Coronary artery (tissue), 2 donors: ENCODE data around the gene CDC42BPA.

Experiments used
- DNase-seq: peaks from one replicate; pipeline ENCODE4 v3.0.0-alpha.2; 2017; ENCODE audit warnings: low spot score
- H3K27ac ChIP-seq, 2 donors: fragments of 200-600 bp; sonication (generic); one replicate each; pipeline ENCODE4 v1.5.1; 2016 to 2019
- H3K4me3 ChIP-seq: fragments of 200-600 bp; sonication (generic); 2 replicates; pipeline ENCODE4 v1.5.1; 2016; ENCODE audit warnings: mild to moderate bottlenecking, moderate library complexity
- CTCF ChIP-seq: fragments of 200-600 bp; sonication (generic); IDR thresholded peaks from one replicate; pipeline ENCODE4 v1.5.1; 2019; ENCODE audit warnings: antibody characterized with exemption

Gene CDC42BPA

GRCh38 chr1:227315629-227316346 is 2.5 kb downstream of the CDC42BPA start:
- Histone ChIP-seq H3K4me3 (peak overlapping the region; percentile 97), H3K27ac (peak overlapping the region in 1 of 2 donors; percentile 38)
- TF ChIP-seq CTCF: no peak
- DNase-seq: no peak

GRCh38 chr1:227314014-227314848 is 4.1 kb downstream of the CDC42BPA start:
- no peak overlapping the region for H3K27ac ChIP-seq
- TF ChIP-seq CTCF: no peak
- no peak for DNase-seq
- peak overlapping the region; percentile 97 for H3K4me3 ChIP-seq

GRCh38 chr1:227312361-227313025 is 5.8 kb downstream of the CDC42BPA start:
- no peak overlapping the region for H3K4me3 ChIP-seq
- TF ChIP-seq CTCF: no peak
- DNase-seq: no peak

DNA sequence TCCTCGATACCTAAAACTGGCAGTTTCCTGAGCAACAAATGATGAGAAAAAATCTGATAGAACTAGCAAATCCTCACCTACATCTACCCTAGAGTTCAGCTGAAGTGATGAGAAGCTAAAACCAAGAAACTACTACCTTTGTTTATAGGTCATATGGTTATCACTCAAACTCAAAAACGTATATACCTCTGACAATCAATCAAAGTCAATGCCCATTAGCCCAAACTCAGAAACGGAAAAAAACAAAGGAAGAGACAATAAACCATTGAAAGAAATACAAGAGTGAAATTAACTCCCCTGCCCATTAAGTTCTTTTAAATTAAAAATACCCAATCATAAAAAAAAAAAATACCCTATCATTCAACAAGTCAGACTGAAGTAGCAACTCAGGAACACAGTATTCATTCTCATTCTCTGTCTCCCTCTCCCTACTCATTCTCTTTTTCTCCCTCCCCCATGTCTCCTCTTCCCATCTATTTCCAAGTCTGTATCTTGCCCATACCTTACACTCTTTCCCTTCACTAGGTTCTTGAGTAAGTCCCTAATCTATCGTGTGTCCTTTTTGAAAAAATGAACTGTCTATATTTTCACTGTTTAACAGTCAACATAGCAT is 6.8 kb downstream of the CDC42BPA start:
- TF ChIP-seq CTCF: no peak
- Histone ChIP-seq H3K27ac (no peak overlapping the region), H3K4me3 (no peak overlapping the region)
- DNase-seq: no peak

More at GRCh38 chr1:227312361-227313025, 5.8 kb downstream of the CDC42BPA start:
- no peak overlapping the region for H3K27ac ChIP-seq

DNA sequence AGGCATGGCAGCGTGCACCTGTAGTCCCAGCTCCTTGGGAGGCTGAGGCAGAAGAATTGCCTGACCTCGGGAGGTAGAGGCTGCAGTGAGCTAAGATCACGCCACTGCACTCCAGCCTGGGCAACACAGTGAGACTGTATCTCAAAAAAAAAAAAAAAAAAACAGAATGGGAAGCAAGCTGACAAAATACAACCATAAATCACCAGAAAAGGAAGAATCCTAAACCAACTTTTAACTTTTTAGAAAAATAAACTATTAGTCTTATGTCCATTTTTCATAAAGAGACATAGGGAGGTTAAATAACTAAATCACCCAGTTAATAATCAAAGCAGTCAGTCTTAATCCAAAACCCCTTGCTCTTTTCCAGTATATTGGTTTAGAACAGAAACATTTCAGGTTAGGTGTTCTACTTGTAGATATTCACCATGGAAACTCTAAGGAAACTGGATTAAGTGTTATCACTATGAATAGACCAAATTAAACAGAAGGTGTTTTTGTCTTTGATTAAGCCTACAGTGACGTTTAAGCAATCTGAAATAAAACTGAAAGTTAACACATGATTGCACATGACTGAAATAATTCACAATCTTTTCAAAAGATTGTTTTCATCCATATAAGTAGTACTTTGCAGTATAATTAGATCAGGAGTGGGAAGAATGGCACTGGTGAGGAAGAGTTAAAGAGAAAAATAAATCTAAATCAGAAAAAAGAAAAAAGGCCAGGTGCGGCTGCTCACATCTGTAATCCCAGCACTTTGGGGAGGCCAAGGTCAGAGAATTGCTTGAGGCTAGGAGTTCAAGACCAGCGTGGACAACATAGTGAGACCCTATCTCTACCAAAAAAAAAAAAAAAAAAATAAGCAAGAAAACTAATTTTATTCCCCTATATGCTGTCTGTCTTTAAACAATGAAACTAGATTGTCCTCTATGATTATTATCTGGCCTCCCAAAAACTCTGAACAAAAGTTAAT is 9.6 kb downstream of the CDC42BPA start:
- H3K27ac ChIP-seq: no peak overlapping the region
- DNase-seq: no peak
- no peak for TF ChIP-seq CTCF
- no peak overlapping the region for H3K4me3 ChIP-seq

DNA sequence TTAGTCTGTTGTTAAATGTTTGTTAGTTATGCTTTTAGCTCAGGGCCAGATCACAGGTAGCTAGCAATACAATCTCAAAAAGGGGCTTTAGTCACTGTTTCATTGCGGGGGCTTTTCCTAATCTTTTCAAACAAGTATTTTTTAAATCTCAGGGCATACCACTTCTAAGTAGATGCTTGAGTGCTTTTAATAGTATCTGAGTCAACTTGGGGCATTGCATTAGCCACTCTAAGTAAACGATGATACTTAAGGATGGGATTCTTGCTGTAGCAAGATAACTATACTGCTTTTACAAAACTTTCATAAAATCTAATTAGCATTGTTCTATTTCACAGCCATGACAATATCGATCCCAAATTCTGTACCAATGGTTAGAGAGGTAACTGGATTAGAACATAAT is 11.6 kb downstream of the CDC42BPA start:
- Histone ChIP-seq H3K4me3 (no peak overlapping the region), H3K27ac (no peak overlapping the region)
- TF ChIP-seq CTCF: no peak
- no peak for DNase-seq
